Right kidney (tissue), 9 donors: ENCODE measurements around the gene SLC38A3.
A peak's percentile ranks its signal among the peaks of the same experiment; 100 is the strongest.

Experiments
- DNase-seq: peaks from one replicate; pipeline ENCODE4 v3.0.0-alpha.2; 2016
- long read RNA-seq, 8 donors: transcript quantifications; one replicate each; lab custom pipeline, GENCODE V29; 2026

Gene SLC38A3
- long read RNA-seq, donor 1, partial matches to known transcripts, result 0 of 3 reads
- long read RNA-seq, donor 1, other reads (novel, unspliced or antisense), result 0 of 3 reads
- long read RNA-seq, donor 2, partial matches to known transcripts, result 0 of 1 reads
- long read RNA-seq, donor 2, other reads (novel, unspliced or antisense), result 0 of 1 reads
- long read RNA-seq, donor 3, partial matches to known transcripts, result 0 of 1 reads
- long read RNA-seq, donor 3, other reads (novel, unspliced or antisense), result 0 of 1 reads
- long read RNA-seq, donor 4, partial matches to known transcripts, result 0 of 1 reads
- long read RNA-seq, donor 4, other reads (novel, unspliced or antisense), result 0 of 1 reads
- long read RNA-seq, donor 5, partial matches to known transcripts, result 0 of 2 reads
- long read RNA-seq, donor 5, other reads (novel, unspliced or antisense), result 0 of 2 reads
- long read RNA-seq, donor 6, partial matches to known transcripts, result 0 of 2 reads
- long read RNA-seq, donor 6, other reads (novel, unspliced or antisense), result 0 of 2 reads
- long read RNA-seq, donor 7, partial matches to known transcripts, result 0 of 2 reads
- long read RNA-seq, donor 7, other reads (novel, unspliced or antisense), result 0 of 2 reads
- long read RNA-seq, donor 8, partial matches to known transcripts, result 0 of 3 reads
- long read RNA-seq, donor 8, other reads (novel, unspliced or antisense), result 0 of 3 reads

- peak; percentile 64 for DNase-seq
Observed at GRCh38 chr3:50204804-50205412, at the start of gene SLC38A3. SLC38A3 (plus strand) TSS chr3:50205271; CDS start chr3:50214200, 8,929 bp downstream.

DNA sequence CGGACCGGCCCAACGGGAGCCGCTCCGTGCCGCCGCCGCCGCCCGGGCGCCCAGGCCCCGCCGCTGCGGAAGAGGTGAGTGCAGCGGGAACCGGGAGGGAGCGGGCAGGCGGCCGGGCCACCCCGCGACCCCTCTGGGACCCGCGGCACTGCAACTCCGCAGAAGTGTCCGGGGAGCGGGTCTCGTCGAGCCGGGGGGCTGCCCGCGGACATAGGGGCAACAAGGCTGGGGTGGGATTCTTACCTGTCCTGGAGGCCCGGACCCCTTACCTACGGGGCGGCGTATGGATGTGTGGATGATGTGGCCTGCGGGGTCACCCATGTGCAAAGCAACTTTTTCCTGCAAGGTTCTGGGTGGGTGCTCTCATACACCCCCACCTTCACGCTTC is 49.6 kb upstream of the SLC38A3 start:
- peak; percentile 71 for DNase-seq

- DNase-seq, result no peak
Observed at GRCh38 chr3:50155891-50156290, 49.2 kb upstream of the SLC38A3 start.

- peak; percentile 68 for DNase-seq
Observed at GRCh38 chr3:50156549-50157493, 48.2 kb upstream of the SLC38A3 start.

DNA sequence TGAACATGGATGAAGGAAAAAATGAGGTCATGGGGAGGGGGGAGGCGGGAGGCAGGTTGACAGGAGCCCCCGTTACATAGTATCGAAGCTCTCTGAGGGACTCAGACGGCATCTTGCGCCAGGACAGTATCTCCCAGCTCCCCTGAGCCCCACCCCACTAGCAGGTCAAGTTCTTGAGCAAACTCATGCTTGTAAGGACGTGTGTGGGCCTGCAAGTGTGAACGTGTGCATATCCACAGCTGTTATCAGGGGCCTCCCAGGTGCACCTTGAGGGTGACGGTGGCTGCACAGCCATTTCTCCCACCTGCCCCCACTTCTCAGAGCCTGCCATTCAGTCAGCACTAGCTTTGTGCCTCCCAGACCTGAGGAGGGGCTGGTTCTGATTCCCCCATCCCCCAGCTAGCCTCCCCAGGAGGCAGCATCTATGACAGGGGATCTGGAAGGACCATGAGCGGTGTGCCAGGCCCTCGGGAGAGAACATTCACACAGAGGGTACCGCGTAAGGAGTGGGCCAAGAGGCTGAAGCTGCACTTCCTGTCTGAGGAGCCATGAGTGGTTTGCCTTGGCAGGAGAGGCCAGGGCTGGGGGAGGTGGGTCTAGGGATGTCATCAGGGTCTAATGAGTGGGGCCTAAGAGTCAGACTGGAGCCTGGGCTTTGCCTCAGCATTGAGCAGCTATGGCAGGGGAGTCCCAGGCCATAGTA is 47.1 kb upstream of the SLC38A3 start:
- no peak for DNase-seq

- no peak for DNase-seq
Observed at GRCh38 chr3:50158530-50159146, 46.4 kb upstream of the SLC38A3 start.

GRCh38 chr3:50160561-50160983 is 44.5 kb upstream of the SLC38A3 start:
- no peak for DNase-seq

DNA sequence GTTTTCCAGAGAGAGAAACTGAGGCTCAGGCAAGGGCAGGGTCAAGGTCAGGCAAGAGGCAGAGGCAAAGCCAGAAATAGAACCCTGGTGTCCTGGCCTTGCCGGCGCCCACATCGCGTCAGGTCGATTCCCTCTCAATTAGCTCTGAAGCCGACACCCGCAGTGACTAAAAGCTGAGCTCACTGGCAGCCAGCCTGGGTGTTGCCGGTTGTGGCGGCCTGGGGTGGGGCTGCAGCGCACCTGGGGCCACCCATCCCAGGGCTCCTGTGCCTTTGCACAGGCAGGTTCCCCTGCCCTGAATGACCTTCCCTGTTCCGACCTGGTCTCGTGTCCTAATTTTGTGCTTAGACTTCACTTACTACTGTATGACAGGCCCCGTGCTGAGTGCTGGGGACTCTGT is 43.8 kb upstream of the SLC38A3 start:
- no peak for DNase-seq

DNA sequence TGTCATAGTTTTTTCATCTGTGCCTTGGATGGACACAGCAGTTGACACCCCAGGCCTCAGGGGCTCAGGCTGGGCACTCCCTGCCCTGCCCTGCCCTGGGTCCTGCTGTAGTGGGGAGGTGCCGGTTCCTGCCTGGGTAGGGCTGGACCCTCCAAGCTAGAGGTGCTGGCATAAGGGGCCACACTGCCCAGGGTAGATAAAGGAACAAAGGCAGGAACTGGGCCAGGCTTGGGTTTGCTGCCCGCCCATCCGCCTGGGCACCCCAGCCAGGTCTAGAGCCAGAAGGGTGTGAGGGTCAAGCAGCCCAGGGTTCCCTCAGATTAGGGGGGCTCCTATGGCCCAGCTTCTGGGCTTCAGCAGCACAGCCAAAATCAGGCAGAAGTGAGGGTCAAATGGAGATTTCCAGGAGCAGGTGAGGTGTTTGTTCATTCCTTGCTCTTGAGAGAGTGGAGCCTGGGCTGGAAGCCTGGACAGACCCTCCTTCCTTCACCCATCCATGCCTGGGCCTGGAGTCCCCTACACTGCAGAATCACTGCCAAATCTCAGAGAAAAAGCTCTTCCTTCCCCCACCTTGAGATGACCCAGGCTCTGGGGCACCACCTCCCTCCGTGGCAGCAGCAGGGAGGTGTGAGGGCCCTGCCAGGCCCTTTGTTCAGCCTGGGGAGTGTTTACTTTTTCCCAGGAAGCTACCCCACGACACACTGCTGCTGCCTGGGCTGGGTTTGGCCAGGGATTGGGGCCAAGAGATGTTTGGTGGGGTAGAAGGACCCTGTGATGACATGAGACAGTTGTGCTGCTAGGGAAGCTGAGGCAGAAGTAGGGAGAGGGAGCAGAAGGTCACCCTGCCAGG is 42.8 kb upstream of the SLC38A3 start:
- DNase-seq, result no peak

- DNase-seq, result peak; percentile 15
Observed at GRCh38 chr3:50163572-50164455, 41.3 kb upstream of the SLC38A3 start.

GRCh38 chr3:50164481-50164880 is 40.6 kb upstream of the SLC38A3 start:
- no peak for DNase-seq

DNA sequence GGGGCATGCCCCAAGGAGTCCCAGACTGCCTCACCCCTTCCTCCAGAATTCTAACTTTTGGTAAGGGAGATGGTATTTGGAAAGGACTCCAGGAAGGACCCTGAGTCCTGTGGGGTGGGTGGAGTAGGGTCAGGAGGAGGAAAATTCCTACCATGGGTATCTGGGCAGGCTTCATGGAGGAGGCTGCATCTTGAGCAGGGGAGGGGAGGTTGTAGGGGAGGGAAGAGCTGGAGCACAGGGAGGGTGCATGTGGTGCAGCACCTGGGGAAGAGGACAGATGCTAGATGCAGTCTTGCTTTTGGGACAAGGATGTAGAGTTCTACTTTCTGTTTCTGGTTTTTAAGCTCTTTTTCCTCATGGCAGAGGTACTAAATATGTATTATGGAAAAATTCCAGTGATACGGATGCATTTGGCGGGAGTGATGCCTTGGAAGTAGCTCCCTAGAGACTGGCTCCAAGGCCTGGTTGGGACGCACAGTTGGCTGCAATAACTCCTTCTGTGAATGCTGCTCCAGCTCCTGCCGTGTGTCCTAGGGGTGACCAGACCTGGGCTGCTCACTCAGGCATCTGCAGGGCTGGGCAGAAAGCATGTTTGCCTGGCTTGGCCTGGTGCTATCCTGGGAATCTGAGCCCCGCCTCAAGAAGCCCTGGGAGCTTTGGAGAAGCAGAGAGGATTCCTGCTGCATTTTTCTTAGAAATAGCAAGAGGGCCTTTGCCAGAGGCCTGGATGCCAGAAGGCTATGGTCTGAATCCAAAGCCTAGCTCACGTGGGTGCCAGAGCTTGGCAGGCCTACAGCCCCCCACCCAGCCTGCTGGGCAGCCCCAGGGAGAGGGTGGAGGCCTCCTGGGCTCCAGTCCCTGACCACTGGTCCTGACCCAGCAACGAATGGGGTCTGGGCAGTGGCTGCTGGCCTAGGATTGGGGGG is 39.8 kb upstream of the SLC38A3 start:
- DNase-seq, result peak; percentile 28

DNA sequence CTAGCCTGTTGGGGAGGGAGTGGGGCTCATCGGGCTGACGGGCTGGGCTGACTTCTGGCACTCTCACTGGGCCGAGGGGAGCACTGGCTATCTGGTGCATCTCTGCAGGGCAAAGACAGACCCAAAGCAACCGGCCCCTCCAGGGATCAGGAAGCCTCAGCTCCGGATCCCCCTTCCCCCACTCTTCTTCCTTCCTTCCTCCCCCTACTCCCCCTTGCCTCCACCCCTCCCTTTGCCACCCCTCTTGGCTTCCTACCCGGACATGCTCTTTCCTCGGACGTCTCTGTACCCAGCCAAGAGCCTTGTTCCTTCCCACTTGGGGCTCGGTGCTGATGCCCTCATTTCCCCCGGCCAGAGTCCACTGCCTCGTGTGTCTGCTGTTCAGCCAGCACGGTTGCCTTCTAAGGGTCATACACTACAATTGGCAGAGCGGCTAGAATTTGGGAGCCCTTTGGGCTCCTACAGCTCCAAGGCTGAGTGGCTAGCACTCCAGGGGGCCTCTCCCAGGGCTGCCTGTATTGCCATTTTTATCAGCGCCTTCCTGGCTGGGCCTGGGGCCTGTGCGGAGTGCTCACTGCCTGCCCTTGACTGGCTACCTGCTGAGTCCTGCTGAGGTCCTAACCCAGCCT is 39.0 kb upstream of the SLC38A3 start:
- DNase-seq, result peak; percentile 73

DNA sequence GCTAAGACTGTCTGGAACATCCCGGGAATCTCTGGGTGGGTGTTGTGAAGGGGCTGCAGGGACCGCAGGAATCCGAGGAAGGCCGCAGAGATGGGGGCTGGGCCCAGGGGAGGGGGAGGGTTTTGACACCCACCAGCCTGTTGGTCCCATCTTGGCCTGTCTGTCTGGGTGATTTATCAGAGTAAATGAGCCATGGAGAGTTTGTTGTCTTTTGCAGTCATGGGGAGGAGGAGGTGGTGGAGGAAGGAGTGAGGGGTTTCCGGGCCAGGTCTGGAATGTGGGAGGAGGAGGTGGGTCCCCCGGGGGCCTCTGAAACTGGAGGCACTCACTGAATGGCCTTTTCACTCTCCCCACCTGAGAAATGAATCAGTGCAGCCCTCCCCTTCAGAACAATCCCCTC is 38.5 kb upstream of the SLC38A3 start:
- peak; percentile 75 for DNase-seq

- DNase-seq, result no peak
Observed at GRCh38 chr3:50167069-50167840, 37.8 kb upstream of the SLC38A3 start.

GRCh38 chr3:50167841-50168209 is 37.2 kb upstream of the SLC38A3 start:
- DNase-seq, result no peak

DNA sequence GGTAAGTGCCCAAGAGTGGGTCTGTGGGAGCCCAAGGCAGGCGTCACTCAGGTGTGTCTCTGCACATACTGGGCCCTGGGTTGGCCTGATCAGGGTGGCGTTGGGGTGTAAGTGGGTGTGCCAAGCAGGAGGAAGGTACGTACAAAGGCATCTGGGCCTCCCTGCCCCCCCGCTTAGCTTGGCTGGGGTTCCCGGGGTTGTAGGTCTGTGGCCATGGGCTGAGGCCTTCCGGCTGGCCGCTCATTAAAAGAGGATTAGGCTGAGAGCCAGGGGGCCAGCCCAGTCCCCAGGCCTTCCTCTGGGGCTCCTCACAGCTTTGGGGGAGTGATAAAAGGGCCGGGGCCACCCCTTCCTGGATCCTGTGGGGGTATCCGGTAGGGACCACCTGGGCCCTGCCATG is 36.7 kb upstream of the SLC38A3 start:
- no peak for DNase-seq
